NCI-H2107 treated with DMSO at 0.1 percent for 48 hours (cell line): ENCODE results near the gene ERLEC1.
A peak's percentile ranks its signal among the peaks of the same experiment; 100 is the strongest.
"Not testable (repeated sequence)": the region's sequence is repeated elsewhere in the genome, so short reads cannot be mapped to it uniquely, and the experiment has no call there.

Source experiments
- DNase-seq: peaks from one replicate; lab custom pipeline; 2025; ENCODE audit not compliant: unreplicated experiment; lab: John Stamatoyannopoulos, UW

Gene ERLEC1

GRCh38 chr2:53780056-53780455, 6.8 kb upstream of the ERLEC1 start:
- no peak for DNase-seq

GRCh38 chr2:53782676-53783075, 4.2 kb upstream of the ERLEC1 start:
- no peak for DNase-seq

DNA sequence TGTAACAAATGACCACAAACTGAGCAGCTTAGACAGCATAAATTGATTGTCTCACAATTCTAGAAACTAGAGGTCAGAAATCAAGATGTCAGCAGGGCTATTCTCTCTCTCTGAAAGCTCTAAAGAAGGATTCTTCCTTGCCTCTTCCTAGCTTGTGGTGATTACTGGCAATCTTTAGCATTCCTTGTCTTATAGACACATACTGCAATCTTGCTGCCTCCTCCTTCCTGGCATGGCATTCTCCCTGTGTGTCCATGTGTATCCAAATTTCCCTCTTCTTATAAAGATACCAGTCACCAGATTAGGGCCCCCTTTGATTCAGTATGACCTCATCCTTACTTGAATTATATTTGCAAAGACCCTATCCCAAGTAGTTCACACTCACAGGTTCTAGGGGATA, 2.4 kb upstream of the ERLEC1 start:
- DNase-seq: no peak

- DNase-seq: no peak
These were observed 1.5 kb upstream of the ERLEC1 start for GRCh38 chr2:53785366-53785765.

GRCh38 chr2:53786352-53786704, 516 bp upstream of the ERLEC1 start:
- DNase-seq: peak; percentile 54

- no peak for DNase-seq
These were observed 908 bp downstream of the ERLEC1 start for GRCh38 chr2:53787614-53788289.

DNA sequence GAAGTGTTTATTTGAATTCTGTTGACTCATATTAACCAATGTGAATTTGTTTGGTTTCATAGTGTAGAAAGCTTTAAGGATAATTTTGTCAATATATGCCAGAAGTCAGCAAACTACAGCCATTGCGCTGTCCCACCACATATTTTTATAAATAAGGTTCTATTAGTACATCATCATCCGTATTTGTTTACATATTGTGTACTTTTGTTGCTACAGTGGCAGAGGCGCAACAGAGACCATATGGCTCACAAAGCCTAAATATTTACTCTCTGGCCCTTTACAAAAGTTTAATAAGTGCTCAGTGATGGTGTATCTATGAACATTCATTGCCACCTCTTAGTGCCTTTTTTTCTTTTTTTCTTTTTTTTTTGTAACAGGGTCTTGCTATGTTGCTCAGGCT, 6.4 kb downstream of the ERLEC1 start:
- no peak for DNase-seq

DNA sequence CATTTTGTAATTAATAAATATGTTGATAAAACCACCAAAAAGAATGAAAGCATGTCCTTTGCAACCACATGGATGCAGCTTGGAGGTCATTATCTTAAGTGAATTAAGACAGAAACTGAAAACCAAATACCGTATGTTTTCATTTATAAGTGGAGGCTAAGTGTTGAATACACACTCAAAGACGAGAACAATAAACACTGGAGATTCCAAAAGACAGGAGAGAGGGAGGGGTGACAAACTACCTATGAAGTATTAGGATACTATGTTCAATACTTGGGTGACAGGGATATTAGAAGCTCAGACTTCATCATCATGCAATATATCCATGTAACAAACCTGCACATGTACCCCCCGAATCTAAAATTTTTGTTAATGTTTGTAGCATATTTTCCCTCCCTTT, 7.0 kb downstream of the ERLEC1 start:
- no peak for DNase-seq

DNA sequence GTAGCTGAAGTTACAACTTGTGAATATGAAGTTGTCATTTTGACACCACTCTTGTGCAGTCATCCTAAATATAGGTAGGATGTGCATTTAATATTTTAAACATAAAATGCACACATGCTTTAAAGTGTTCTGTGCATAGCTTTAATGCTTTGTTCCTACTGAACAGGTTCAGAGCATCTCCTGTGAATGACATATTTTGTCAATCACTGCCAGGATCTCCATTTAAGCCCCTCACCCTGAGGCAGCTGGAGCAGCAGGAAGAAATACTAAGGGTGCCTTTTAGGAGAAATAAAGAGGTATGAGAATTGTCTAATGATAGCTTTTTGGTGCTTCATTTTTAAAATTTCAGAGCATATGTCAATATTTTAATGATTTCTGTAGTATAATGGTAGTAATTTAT, 14.7 kb downstream of the ERLEC1 start:
- DNase-seq: no peak

DNA sequence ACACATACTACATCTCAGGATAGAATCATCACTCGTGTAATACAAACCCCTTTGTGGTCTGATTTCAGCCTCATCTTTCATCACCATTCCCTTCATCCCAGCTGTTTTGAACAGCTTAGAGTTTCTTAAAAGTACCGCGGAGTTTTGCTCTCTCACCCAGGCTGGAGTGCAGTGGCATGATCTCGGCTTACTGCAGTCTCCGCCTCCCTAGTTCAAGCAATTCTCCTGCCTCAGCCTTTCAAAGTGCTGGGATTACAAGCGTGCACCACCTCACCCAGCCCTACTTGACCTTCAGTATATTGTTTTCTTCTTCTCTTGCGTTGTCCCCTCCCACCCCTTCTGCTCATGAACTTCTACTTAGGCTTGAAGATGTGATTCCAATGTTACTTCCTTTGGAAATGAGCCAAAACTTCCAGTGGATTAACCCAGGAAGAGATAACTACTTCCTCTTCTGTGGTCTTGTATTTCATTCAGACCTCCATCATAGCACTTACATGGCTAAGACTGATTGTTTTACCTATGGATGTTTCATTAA, 15.8 kb downstream of the ERLEC1 start:
- DNase-seq: peak; percentile 31

DNA sequence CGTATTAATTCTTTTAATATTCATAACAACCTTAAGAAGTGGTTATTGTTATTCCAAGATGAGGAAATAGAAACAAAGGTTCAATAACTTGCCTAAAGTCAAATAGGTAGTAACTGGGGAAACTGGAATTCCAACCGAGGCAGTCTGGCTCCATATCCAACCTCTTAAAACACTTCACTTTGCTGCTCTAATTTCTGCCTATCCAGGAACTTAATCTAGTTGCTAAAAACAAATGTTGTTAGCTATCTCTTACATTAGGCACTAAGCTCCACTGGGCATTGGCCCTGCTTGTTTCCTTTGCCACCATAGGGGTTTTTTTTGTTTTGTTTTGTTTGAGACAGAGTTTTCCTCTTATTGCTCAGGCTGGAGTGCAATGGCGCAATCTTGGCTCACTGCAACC, 24.8 kb downstream of the ERLEC1 start:
- no peak for DNase-seq

- no peak for DNase-seq
These were observed 26.3 kb downstream of the ERLEC1 start for GRCh38 chr2:53813151-53813550.

DNA sequence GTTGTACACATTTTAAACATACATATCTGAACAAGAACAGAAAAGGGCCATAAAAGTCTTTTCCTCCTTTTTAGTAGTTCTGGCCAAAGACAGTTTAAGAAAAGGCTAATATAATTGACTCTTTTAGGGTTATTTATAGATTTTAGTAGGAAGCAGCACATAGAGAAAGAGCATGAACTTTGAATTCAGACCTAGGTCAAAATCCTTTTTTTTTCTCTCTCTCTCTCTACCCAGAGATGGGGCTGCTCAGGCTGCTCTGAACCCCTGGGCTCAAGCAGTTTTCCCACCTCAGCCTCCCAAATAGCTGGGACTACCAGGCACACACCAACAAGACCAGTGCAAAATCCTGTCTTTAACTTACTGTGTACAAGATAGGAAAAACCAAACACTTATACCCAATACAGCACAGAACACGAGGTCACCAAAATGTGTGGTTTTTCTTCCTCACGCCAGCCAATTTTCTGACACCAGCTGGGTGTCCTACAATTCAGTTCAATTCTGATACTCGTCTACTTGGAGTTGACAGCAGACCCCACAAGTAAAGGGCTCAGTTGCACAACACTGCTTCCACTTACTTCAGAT, 32.1 kb downstream of the ERLEC1 start:
- no peak for DNase-seq

GRCh38 chr2:53819634-53820033, 32.8 kb downstream of the ERLEC1 start:
- DNase-seq: no peak

- no peak for DNase-seq
These were observed 33.2 kb downstream of the ERLEC1 start for GRCh38 chr2:53820048-53820447.

- no peak for DNase-seq
These were observed 33.9 kb downstream of the ERLEC1 start for GRCh38 chr2:53820711-53821110.

- no peak for DNase-seq
These were observed 35.0 kb downstream of the ERLEC1 start for GRCh38 chr2:53821810-53822209.

- DNase-seq: not testable (repeated sequence)
These were observed 36.8 kb downstream of the ERLEC1 start for GRCh38 chr2:53823639-53824038.

GRCh38 chr2:53826030-53826410, 39.2 kb downstream of the ERLEC1 start:
- DNase-seq: no peak

DNA sequence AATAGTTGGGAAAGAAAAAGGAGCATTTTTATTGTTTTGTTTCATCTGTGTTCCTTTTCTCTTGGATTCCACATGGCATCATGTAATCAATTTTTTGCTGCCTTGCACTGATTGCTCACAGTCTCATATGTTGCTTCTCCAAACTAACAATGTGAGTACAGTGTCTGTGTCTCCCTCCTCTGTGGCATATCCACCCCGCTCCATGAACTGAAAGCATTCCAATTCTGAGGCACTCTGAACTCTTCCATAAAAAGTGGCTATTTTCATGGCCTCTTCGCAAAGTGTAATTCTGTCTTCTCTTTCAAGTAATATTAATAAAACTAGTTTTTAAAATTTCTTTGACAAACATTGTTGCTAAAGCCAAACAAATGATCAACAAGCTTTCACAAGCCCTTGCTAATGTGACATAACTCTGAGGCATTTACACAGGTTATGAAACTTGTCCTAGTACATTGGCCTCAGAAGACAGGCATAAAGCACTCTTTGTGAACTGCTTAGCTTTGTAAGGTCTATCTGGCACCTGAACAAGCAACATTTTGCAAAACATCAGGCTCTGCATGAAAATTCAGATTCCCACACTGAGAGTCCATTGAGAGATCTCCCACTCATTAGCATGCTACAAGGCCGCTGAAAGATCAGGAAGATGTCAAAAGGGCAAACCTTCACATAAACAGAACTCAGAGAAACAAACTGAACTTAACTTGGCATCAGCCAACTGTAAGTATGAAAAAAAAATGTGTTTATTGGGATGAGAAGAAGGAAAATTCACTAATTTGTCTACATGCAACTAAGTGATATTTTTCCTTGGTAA, 39.9 kb downstream of the ERLEC1 start:
- no peak for DNase-seq

GRCh38 chr2:53827398-53828175, 40.7 kb downstream of the ERLEC1 start:
- no peak for DNase-seq
